Activated T-cell treated with anti-CD3 and anti-CD28 coated beads, Interleukin-2, amount 50 U/mL, for 48 hours (primary cell): ENCODE results near the gene FKTN.

Source experiments
- DNase-seq, 2 experiments: peaks; one replicate each; pipeline ENCODE4 v3.0.0-alpha.2; 2020

FKTN gene

GRCh38 chr9:105679257-105680022, 121.5 kb downstream of the FKTN start:
- no peak for DNase-seq

- DNase-seq = no peak
These were observed 123.4 kb downstream of the FKTN start for GRCh38 chr9:105681313-105681712.

GRCh38 chr9:105681724-105682123, 123.8 kb downstream of the FKTN start:
- no peak for DNase-seq

- DNase-seq = no peak
These were observed 125.9 kb downstream of the FKTN start for GRCh38 chr9:105683688-105684275.

GRCh38 chr9:105686936-105687335, 129.0 kb downstream of the FKTN start:
- no peak for DNase-seq
